Measurements from ENCODE around the gene NPTX2.

NPTX2 gene

DNA sequence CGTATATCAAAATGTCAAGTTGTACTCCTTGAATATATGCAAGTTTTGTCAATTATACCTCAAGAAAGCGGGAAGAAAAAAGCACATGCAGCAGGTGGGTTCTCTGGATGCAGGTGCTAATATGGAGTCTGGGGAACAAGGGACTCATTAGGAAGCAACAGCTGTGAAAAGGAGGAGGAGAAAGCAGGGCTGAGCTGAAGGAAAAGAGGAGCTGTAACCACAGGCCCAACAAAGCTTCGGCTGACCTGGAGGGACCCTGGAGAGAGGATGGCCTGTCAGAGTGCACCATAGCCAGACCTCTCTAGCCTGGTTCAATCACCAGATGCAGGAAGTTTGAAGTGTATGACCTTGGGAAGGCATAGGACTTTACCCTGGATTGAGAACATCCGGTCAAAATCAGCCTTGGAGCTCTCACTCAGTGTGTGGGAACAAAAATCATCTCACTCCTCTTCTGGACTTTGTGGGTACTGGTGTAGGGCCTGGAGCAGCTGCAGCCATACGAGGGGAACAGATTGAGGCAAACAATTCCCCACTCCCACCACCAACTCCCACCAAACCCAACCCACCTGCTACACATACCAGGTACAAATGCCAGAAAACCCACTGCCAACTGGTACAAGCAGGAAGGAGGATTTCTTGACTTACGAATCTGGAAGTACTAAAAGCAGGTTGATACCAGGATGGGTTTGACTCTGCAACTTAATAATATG lies 36.7 kb downstream of the NPTX2 start:
- DNase-seq (ENCODE audit: low read depth in 2 of 3, low spot score in 2 of 3) = no peak

DNA sequence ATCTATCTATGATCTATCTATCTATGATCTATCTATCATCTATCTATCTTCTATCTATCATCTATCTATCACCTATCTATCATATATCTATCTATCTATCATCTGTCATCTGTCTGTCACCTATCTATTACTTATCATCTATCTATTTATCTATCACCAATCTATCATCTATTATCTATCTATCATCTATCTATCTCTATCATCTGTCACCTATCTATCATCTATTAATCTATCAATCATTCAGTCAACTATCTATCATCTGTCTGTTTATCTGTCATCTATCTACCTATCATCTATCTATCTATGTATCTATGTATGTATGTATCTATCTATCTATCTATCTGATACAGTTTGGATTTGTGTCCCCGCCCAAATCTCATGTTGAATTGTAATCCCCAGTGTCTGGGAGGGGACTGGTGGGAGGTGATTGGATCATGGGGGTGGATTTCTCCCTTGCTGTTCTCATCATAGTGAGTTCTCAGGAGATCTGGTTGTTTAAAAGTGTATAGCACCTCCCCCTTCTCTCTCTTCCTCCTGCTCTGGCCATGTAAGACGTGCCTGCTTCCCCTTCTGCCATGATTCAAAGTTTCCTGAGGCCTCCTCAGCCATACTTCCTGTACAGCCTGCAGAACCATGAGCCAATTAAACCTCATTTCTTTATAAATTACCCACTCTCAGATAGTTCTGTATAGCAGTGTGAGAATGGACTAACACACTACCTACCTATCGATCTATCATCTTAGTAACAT lies 37.6 kb downstream of the NPTX2 start:
- no peak for DNase-seq (ENCODE audit: low read depth in 2 of 3, low spot score in 2 of 3)

DNA sequence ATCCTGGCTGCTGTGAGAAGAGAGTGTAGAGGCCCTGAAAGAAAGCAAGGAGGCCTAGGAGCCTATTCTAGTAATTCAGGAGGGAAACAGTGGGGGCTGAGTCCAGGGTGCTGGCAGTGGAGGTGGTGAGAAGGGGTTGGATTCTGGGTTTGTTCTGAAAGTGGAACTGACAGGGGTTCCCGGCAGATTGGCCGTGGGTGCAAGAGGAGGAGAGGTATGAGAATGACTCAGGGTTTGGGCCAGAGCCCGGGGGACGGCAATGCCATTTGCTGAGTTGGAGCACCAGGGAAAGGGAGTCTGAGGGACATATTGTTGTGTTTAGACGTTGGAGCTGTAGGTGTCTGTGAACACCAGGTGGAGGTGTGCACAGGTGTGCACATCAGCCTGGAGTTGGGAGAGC lies 38.5 kb downstream of the NPTX2 start:
- no peak for DNase-seq (ENCODE audit: low read depth in 2 of 3, low spot score in 2 of 3)

DNA sequence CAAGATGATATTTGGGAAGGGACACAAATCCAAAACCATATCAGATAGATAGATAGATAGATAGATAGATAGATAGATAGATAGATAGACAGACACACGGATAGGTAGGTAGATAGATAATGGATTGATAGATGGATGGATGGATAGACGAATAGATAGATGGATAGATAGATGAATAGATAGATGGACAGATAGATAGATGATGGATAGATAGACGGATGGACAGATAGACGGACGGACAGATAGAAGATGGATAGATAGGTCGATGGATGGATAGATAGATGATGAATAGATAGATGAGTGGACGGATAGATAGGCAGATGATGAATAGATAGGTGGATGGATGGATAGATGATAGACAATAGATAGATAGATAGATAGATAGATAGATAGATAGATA lies 39.8 kb downstream of the NPTX2 start:
- DNase-seq (ENCODE audit: low read depth in 2 of 3, low spot score in 2 of 3) = no peak

DNA sequence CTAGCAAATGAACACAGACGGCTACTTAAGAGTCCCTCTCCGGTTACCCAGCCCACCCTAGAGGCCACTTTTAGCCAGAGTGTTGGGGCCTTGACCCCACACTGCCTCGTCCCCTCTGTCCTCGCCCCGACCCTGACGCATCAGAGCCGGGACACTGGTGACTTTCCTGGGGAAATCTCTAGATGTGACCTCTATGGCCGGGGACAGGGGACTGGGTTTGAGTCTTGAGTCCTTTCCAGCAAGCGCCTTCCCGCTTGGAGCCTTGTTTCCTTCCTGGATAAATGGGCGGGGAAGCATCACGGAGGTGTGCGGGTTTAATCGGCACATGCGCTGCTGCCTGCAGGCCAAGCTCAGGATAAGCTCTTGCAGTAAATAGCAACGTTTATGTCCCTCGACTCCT lies 40.7 kb downstream of the NPTX2 start:
- no peak for DNase-seq (ENCODE audit: low read depth in 2 of 3, low spot score in 2 of 3)

DNA sequence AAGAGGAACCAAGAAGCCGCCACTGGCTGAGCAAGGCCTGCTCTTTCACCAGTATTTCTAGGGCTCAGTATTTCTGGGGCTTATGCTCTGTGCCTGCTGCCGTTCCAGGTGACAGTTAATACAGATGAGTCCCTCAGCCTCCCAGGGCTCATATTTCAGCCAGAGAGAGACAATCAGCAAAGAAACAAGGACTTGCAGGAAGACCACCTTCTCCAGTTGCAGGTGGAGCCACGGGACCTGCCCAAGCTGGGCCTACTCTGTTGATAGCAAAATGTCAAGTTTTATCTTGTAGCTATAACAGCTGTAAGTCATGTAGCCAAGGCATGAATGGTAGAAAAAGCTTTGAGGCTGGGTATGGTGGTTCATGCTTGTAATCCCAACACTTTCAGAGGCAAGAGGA lies 42.7 kb downstream of the NPTX2 start:
- DNase-seq (ENCODE audit: low read depth in 2 of 3, low spot score in 2 of 3) = no peak

DNA sequence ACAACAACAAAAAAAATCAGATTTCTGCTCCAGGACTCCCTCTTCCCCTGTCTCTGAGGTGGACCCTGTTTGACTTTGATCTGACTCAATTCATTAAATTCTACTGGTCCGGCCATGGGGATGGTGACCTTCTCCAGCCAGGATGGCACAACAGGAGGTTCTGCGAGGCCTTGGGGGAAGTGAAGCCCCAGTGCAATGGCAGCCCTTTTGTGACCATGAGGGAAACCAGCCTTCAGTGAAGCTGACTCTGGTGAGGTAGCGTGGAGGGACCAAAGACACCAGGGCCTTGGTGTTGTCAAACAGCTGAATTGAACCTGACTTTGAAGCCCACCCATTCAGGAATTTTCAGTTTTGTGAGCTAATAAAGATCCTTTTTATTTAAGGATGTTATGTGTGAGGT lies 44.5 kb downstream of the NPTX2 start:
- no peak for DNase-seq (ENCODE audit: low read depth in 2 of 3, low spot score in 2 of 3)

DNA sequence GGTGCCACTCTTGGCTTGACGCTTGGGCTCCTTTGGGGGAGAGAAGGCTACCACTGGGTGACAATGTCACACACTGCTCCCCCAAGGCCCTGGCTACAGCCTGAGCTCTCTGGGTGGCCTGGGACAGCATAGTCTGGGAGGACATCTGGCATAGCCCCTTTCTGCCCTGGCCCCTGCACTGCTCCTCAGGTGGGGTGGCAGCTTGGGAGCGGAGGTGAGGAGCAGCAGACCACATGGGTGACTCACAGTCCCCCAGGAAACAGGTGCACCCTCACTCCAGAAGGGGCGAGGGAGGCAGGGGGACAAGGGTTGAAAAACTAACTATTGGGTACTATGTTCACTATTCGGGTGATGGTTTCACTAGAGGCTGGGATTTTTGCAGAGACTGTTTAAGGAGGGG lies 45.2 kb downstream of the NPTX2 start:
- no peak for DNase-seq (ENCODE audit: low read depth in 2 of 3, low spot score in 2 of 3)

DNA sequence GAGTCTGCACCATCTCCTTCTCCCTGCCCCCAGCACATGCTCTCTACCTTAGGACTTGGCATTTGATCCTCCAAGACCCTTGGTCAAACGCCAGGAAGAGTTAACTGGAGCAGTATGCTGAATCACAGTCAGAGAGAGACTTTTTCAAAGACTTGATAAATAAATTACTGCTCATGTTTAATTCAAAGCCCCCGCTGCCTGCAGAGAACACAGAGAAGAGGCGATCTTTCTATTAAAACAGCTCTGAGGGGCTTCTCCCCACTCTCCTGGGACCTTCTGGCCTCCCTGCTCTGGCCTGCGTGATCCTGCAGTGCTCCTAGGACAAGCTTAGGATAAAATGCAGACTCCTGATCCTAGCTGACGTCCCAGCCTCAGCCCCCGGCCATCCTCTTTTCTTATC lies 47.8 kb downstream of the NPTX2 start:
- DNase-seq (ENCODE audit: low read depth in 2 of 3, low spot score in 2 of 3) = no peak

DNA sequence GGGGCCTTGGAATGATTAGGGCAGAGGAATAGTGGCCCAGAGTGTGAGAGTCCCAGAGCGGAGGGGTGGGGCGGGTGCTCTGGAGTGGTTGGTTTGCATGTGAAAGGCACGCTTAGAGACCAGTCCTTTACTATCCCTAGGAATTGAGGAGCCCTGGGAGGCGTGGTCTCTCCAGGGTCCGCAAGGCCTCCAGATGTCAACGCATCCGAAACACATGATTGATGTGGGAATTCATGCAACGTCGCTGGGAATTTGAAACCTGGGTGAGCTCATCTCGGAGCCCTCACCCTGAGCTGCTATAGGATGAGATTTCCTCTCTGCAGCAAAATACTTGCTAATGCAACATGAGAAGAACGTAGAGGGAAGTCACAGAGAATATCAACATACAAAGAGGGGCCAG lies 51.2 kb downstream of the NPTX2 start:
- DNase-seq (ENCODE audit: low read depth in 2 of 3, low spot score in 2 of 3) = no peak

DNA sequence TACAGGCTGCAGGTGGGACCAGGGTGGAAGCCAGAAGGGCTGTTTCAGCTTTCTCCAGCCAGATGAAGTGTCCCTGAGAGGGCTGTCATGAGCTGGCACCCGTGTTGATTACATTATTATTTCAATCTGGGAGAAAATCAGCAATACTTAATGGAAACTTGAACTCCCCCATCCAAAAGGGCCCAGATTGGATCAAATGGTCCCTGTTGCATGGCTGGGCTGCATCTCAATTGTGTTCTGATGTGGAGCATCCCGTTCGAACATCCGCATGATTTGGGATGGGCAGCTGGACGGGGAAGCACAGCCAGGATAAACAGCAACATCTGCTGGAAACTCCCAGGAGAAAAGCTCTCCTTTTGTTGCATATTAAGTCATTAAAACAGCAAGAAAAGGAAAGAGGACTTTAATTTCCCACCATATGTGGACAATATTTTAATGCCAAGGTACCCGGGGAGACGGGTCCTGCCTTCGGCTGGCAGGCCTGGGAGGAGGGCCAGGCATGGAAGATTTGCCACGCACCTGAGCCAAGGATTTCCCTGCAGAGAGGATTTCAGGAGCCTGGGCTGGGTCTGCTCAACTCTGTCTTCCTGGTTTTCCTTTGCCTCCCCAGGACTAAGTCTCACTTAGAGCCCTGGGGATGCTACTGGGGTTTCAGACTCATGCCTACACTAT lies 52.4 kb downstream of the NPTX2 start:
- DNase-seq (ENCODE audit: low read depth in 2 of 3, low spot score in 2 of 3) = no peak

DNA sequence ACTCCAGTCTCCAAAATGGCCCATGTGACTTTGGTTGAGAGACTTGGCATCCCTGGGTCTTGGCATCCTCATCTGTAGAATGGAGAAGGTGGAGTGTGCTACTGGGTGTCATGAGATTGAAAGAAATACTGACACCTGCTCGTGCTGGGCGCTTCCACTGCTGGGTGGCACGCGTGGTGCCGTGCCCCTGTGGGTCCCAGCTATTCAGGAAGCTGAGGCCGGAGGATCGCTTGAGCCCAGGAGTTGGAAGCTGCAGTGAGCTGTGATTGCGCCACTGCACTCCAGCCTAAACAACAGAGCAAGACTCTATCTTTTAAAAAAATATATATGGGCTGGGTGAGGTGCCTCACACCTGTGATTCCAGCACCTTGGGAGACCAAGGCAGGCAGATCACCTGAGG lies 53.1 kb downstream of the NPTX2 start:
- no peak for DNase-seq (ENCODE audit: low read depth in 2 of 3, low spot score in 2 of 3)

DNA sequence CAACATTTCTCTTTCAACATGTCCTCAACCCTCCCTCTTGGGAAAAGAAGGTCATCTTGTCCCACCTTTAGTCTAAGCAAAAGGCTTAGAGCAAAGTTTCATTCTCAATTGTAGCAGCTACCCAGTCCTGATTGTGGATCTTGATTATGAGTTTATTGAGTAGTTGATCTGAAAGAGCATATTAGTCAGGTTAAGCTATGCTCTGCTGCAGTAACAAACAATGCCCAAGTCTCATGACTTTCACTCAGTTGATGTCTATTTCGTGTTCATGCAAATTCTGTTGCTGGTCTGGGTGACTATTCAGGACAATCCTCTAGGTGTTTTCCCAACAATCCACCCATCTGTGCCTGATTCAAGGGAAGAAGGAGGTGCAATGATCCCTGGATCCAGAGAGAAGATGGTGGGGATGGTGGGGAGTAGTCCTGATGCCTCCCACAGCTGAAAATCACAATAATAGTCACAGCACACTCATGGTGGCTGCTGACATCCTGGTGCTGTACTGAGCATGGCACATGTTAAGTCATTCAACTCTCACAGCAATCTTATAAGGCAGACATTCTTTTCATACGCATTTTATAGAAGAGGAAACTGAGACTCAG lies 54.7 kb downstream of the NPTX2 start:
- DNase-seq (ENCODE audit: low read depth in 2 of 3, low spot score in 2 of 3) = no peak

DNA sequence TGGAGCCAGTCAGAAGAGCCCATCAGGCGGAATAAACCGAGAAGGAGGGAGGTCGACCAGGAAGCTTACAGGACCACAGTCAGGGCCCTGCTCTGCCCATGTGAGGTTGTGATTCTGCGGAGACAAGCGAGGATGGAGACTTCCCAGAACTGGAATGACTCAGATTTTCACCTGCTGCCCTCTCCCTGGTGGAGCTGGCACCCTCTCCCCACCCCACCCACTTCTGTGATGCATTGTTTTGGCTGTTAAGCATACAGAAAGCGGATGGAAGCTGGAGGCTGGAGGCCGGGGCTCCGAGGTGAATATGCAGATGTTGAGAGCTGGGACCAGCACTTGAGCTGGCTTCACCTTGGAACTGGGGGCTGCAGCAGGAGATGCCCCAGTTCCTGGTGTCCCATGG lies 57.4 kb downstream of the NPTX2 start:
- no peak for DNase-seq (ENCODE audit: low read depth in 2 of 3, low spot score in 2 of 3)

DNA sequence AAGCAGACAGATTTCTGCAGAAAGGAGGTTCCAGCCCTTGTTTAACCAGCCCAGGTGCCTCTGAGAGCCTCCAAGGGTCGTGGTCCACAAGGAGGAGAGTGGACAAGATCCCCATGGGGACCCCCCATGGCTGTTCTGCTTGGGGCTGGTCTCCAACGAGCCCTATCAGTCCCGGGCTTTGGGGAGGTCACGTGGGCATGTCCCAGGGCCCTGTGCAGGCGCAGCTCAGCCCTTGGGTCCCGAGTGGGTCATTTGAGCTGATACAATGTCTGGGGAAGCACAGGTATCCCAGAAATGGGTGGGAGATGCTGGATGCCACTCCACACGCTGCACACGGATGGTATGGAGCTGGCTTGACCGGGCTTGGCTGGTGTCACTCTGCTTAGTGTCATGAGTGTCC lies 57.8 kb downstream of the NPTX2 start:
- DNase-seq (ENCODE audit: low read depth in 2 of 3, low spot score in 2 of 3) = no peak

DNA sequence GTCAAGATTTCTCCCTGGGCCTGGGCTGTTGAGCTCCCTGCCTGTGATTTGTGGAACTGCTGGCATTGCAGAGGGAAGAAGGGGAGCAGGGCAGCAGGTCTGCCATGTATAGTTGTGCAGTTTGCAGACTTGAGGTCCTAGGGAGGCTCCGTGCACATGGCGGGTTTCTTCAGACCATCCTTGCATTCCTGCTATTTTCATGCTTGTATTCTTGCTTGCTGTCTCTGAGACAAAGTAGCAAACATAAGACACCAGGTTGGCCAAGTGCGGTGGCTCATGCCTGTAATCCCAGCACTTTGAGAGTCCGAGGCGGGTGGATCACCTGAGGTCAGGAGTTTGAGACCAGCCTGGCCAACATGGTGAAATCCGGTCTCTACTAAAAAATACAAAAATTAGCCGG lies 61.1 kb downstream of the NPTX2 start:
- no peak for DNase-seq (ENCODE audit: low read depth in 2 of 3, low spot score in 2 of 3)
